GM23338 (cell line): ENCODE results near the gene C1orf74. TPM values are rescaled to one million over a fixed set of nuclear protein-coding genes. Genes with fewer than 3 reads are reported as not detected.

ENCODE experiments used
- ATAC-seq: fragments of 200-7000 bp; cut with Tn5 transposase; 3 replicates; pipeline ENCODE4 v1.9.1; 2020
- DNase-seq: peaks from one replicate; pipeline ENCODE4 v3.0.0-alpha.2; 2015; ENCODE audit warnings: low spot score
- H2AFZ ChIP-seq: fragments of 200-600 bp; sonication (generic); 2 replicates; pipeline ENCODE4 v1.8.0; 2016; ENCODE audit warnings: antibody characterized with exemption, mild to moderate bottlenecking, moderate library complexity
- H3F3A ChIP-seq: fragments of 200-600 bp; sonication (generic); replicated peaks from 2 replicates; pipeline ENCODE4 v1.8.0; 2017; ENCODE audit warnings: antibody characterized with exemption, mixed run types, low read depth
- H3K27ac ChIP-seq: fragments of 200-600 bp; sonication (generic); 2 replicates; pipeline ENCODE4 v1.6.1; 2016; ENCODE audit warnings: low read depth
- H3K27me3 ChIP-seq: fragments of 200-600 bp; sonication (generic); 2 replicates; pipeline ENCODE4 v1.8.0; 2016; ENCODE audit warnings: mild to moderate bottlenecking, mixed run types, moderate library complexity; ENCODE audit not compliant: insufficient read depth
- H3K36me3 ChIP-seq: fragments of 200-600 bp; sonication (generic); 2 replicates; pipeline ENCODE4 v1.8.0; 2016; ENCODE audit warnings: mild to moderate bottlenecking; ENCODE audit not compliant: insufficient read depth
- H3K4me1 ChIP-seq: fragments of 200-600 bp; sonication (generic); 2 replicates; pipeline ENCODE4 v1.8.0; 2016; ENCODE audit warnings: mild to moderate bottlenecking, moderate library complexity; ENCODE audit not compliant: insufficient read depth
- H3K4me2 ChIP-seq: fragments of 200-600 bp; sonication (generic); 2 replicates; pipeline ENCODE4 v1.7.1; 2017; ENCODE audit warnings: mixed run types
- H3K4me3 ChIP-seq: fragments of 200-600 bp; sonication (generic); 2 replicates; pipeline ENCODE4 v1.6.1; 2016; ENCODE audit warnings: mixed run types
- H3K79me2 ChIP-seq: fragments of 200-600 bp; sonication (generic); replicated peaks from 2 replicates; pipeline ENCODE4 v1.8.0; 2017; ENCODE audit warnings: mild to moderate bottlenecking; ENCODE audit not compliant: insufficient read depth
- H3K9me2 ChIP-seq: fragments of 200-600 bp; sonication (generic); 2 replicates; pipeline ENCODE4 v1.8.0; 2017; ENCODE audit not compliant: insufficient read depth
- H4K20me1 ChIP-seq: fragments of 200-600 bp; sonication (generic); replicated peaks from 2 replicates; pipeline ENCODE4 v1.8.0; 2017; ENCODE audit warnings: mild to moderate bottlenecking; ENCODE audit not compliant: insufficient read depth
- H3K27ac Mint-ChIP-seq: 2 replicates; pipeline ENCODE4 v1.8.0; 2020; ENCODE audit warnings: inconsistent platforms, mild to moderate bottlenecking, moderate library complexity, mixed read lengths
- H3K27me3 Mint-ChIP-seq: 3 replicates; pipeline ENCODE4 v1.8.0; 2022; ENCODE audit warnings: low read depth, mild to moderate bottlenecking, moderate library complexity, mixed read lengths, inconsistent platforms; ENCODE audit not compliant: insufficient read depth, poor library complexity
- H3K36me3 Mint-ChIP-seq: 3 replicates; pipeline ENCODE4 v1.8.0; 2021; ENCODE audit warnings: low read depth, mild to moderate bottlenecking, inconsistent platforms, moderate library complexity, mixed read lengths
- H3K4me1 Mint-ChIP-seq: 3 replicates; pipeline ENCODE4 v1.8.0; 2020; ENCODE audit warnings: mild to moderate bottlenecking, inconsistent platforms, mixed read lengths
- H3K4me3 Mint-ChIP-seq: 3 replicates; pipeline ENCODE4 v1.8.0; 2021; ENCODE audit warnings: moderate library complexity, mild to moderate bottlenecking, inconsistent platforms, mixed read lengths
- H3K9me3 Mint-ChIP-seq: 3 replicates; pipeline ENCODE4 v1.8.0; 2020; ENCODE audit warnings: moderate library complexity, mild to moderate bottlenecking, inconsistent platforms, mixed read lengths
- CREB1 ChIP-seq: fragments of 250-450 bp; sonication (Bioruptor Pico); IDR thresholded peaks from 2 replicates; pipeline ENCODE4 v1.5.0; 2020; ENCODE audit warnings: low read depth, mild to moderate bottlenecking, moderate library complexity
- ETS1 ChIP-seq: IDR thresholded peaks from 2 replicates; pipeline ENCODE4 v1.6.1; 2016; ENCODE audit warnings: antibody characterized with exemption
- EZH2 ChIP-seq: fragments of 200-600 bp; sonication (generic); IDR thresholded peaks from one replicate; pipeline ENCODE4 v1.8.0; 2017; ENCODE audit warnings: antibody characterized with exemption, mild to moderate bottlenecking, low read depth; ENCODE audit not compliant: unreplicated experiment
- EZH2phosphoT487 ChIP-seq: fragments of 200-600 bp; sonication (generic); IDR thresholded peaks from one replicate; pipeline ENCODE4 v1.8.1; 2018; ENCODE audit warnings: antibody characterized with exemption; ENCODE audit not compliant: unreplicated experiment
- JUNB ChIP-seq: IDR thresholded peaks from one replicate; pipeline ENCODE4 v1.6.1; 2016; ENCODE audit warnings: antibody characterized with exemption; ENCODE audit not compliant: unreplicated experiment
- NANOG ChIP-seq: IDR thresholded peaks from 2 replicates; pipeline ENCODE4 v1.6.1; 2016; ENCODE audit warnings: antibody characterized with exemption, borderline replicate concordance
- POLR2AphosphoS5 ChIP-seq: IDR thresholded peaks from 2 replicates; pipeline ENCODE4 v1.6.1; 2016; ENCODE audit warnings: antibody characterized with exemption, low read depth
- STAT1 ChIP-seq: IDR thresholded peaks from one replicate; pipeline ENCODE4 v1.6.1; 2016; ENCODE audit warnings: antibody characterized with exemption; ENCODE audit not compliant: unreplicated experiment
- ZNF114 ChIP-seq: fragments of 250-450 bp; sonication (Bioruptor Pico); IDR thresholded peaks from 2 replicates; pipeline ENCODE4 v1.5.0; 2020; ENCODE audit warnings: mild to moderate bottlenecking, moderate library complexity
- ZNF331 ChIP-seq: fragments of 250-450 bp; sonication (Bioruptor Pico); IDR thresholded peaks from 2 replicates; pipeline ENCODE4 v1.5.0; 2020; ENCODE audit warnings: low read depth, mild to moderate bottlenecking, moderate library complexity
- ZNF462 ChIP-seq: fragments of 250-450 bp; sonication (Bioruptor Pico); IDR thresholded peaks from 2 replicates; pipeline ENCODE4 v1.5.0; 2020; ENCODE audit warnings: mild to moderate bottlenecking, moderate library complexity
- polyA plus RNA-seq: library from polyadenylated mRNA; unstranded; fragments of >200 nt; fragmentation: Nextera tagmentation; extraction: Ambion mirVana; gene quantifications from 2 replicates; pipeline ENCODE4 v1.2.1, GENCODE V29; 2016
- total RNA-seq: library from RNA; depleted of rRNA; stranded (reverse); fragments of >200 nt; shearing (Covaris generic); gene quantifications from 2 replicates; pipeline ENCODE4 v1.2.3, GENCODE V29; 2014
- TF ChIP-seq, protein P1 (sequence below), 2 experiments: fragments of 200-600 bp in 1 of 2; sonication (generic) in 1 of 2; conservative IDR thresholded peaks; 2 replicates each; pipeline versions ENCODE4 v1.5.1 to v1.6.1; 2016 to 2017; ENCODE audit warnings: antibody characterized with exemption in 2 of 2, low read depth in 2 of 2, mild to moderate bottlenecking in 2 of 2, moderate library complexity in 1 of 2
- TF ChIP-seq, protein P2 (sequence below): IDR thresholded peaks from one replicate; pipeline ENCODE4 v1.6.1; 2018; ENCODE audit warnings: antibody characterized with exemption; ENCODE audit not compliant: unreplicated experiment

Gene C1orf74
- total and polyA plus RNA-seq, 2 experiments from 2014 or later = 2.8 to 3.9 TPM

- Mint-ChIP-seq H3K36me3 (no peaks in the 10 kb centered on the region), H3K27ac (no peak overlapping the region), H3K4me1 (peaks cover 7% of the 10 kb centered on the region; the same call in 2 of the 3 replicates), H3K27me3 (peaks cover 10% of the 10 kb centered on the region), H3K4me3 (no peak overlapping the region), H3K9me3 (no peaks in the 10 kb centered on the region)
- Histone ChIP-seq H4K20me1 (no peaks in the 10 kb centered on the region), H3K27me3 (no peaks in the 10 kb centered on the region), H3K27ac (no peak overlapping the region), H3K36me3 (no peaks in the 10 kb centered on the region), H3K4me2 (no peak overlapping the region), H3K4me1 (no peaks in the 10 kb centered on the region), H3K4me3 (no peak overlapping the region), H2AFZ (peak overlapping the region; percentile 72; the same call in 1 of the 2 replicates), H3K79me2 (no peaks in the 10 kb centered on the region), H3K9me2 (no peaks in the 10 kb centered on the region), H3F3A (no peaks in the 10 kb centered on the region)
- ATAC-seq = no peak
- TF ChIP-seq CREB1 (CRISPR knock-in tag) (no peak), ZNF331 (no peak), JUNB (no peak), ZNF462 (no peak), EZH2 (no peak), STAT1 (no peak), POLR2AphosphoS5 (no peak), NANOG (no peak), ZNF114 (CRISPR knock-in tag) (no peak), ETS1 (no peak), EZH2phosphoT487 (no peak)
- TF ChIP-seq, protein P1, sequence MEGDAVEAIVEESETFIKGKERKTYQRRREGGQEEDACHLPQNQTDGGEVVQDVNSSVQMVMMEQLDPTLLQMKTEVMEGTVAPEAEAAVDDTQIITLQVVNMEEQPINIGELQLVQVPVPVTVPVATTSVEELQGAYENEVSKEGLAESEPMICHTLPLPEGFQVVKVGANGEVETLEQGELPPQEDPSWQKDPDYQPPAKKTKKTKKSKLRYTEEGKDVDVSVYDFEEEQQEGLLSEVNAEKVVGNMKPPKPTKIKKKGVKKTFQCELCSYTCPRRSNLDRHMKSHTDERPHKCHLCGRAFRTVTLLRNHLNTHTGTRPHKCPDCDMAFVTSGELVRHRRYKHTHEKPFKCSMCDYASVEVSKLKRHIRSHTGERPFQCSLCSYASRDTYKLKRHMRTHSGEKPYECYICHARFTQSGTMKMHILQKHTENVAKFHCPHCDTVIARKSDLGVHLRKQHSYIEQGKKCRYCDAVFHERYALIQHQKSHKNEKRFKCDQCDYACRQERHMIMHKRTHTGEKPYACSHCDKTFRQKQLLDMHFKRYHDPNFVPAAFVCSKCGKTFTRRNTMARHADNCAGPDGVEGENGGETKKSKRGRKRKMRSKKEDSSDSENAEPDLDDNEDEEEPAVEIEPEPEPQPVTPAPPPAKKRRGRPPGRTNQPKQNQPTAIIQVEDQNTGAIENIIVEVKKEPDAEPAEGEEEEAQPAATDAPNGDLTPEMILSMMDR (conservative IDR thresholded peaks at IDR 0.05; ENCODE audit: low read depth in 2 of 2) = no peak
- TF ChIP-seq, protein P2, sequence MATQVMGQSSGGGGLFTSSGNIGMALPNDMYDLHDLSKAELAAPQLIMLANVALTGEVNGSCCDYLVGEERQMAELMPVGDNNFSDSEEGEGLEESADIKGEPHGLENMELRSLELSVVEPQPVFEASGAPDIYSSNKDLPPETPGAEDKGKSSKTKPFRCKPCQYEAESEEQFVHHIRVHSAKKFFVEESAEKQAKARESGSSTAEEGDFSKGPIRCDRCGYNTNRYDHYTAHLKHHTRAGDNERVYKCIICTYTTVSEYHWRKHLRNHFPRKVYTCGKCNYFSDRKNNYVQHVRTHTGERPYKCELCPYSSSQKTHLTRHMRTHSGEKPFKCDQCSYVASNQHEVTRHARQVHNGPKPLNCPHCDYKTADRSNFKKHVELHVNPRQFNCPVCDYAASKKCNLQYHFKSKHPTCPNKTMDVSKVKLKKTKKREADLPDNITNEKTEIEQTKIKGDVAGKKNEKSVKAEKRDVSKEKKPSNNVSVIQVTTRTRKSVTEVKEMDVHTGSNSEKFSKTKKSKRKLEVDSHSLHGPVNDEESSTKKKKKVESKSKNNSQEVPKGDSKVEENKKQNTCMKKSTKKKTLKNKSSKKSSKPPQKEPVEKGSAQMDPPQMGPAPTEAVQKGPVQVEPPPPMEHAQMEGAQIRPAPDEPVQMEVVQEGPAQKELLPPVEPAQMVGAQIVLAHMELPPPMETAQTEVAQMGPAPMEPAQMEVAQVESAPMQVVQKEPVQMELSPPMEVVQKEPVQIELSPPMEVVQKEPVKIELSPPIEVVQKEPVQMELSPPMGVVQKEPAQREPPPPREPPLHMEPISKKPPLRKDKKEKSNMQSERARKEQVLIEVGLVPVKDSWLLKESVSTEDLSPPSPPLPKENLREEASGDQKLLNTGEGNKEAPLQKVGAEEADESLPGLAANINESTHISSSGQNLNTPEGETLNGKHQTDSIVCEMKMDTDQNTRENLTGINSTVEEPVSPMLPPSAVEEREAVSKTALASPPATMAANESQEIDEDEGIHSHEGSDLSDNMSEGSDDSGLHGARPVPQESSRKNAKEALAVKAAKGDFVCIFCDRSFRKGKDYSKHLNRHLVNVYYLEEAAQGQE = no peak
- DNase-seq = no peak
These were observed 31.1 kb upstream of the C1orf74 start for GRCh38 chr1:209815490-209815889.
